GM19463 (cell line): ENCODE measurements around the gene VEGFB.

ENCODE experiments used
- ATAC-seq: cut with Tn5 transposase; IDR thresholded peaks from one replicate; pipeline ENCODE4 v1.9.1; 2021; ENCODE audit warnings: mild to moderate bottlenecking, moderate library complexity; ENCODE audit not compliant: unreplicated experiment

The VEGFB gene

GRCh38 chr11:64233913-64234586 is at the start of gene VEGFB:
Gene VEGFB (plus strand): TSS chr11:64234584. CDS start chr11:64234834, 250 bp downstream.
- ATAC-seq, result peak; percentile 48

GRCh38 chr11:64185175-64185692 is 49.1 kb upstream of the VEGFB start:
- ATAC-seq, result peak; percentile 10

- ATAC-seq, result peak; percentile 80
These were observed 48.5 kb upstream of the VEGFB start, which contains the start of gene STIP1 for GRCh38 chr11:64185693-64186491. Gene STIP1 (plus strand): TSS chr11:64186171. CDS start chr11:64186262, 91 bp downstream.

- no peak for ATAC-seq
These were observed 47.8 kb upstream of the VEGFB start for GRCh38 chr11:64186492-64187165.

GRCh38 chr11:64192434-64192833 is 42.0 kb upstream of the VEGFB start:
- no peak for ATAC-seq

GRCh38 chr11:64196626-64197025 is 37.8 kb upstream of the VEGFB start:
- no peak for ATAC-seq

GRCh38 chr11:64198511-64198910 is 35.9 kb upstream of the VEGFB start:
- no peak for ATAC-seq

- no peak for ATAC-seq
These were observed 32.8 kb upstream of the VEGFB start for GRCh38 chr11:64201543-64201942.

GRCh38 chr11:64202992-64203391 is 31.4 kb upstream of the VEGFB start:
- ATAC-seq, result no peak

- no peak for ATAC-seq
These were observed 30.8 kb upstream of the VEGFB start for GRCh38 chr11:64203421-64204079.

- ATAC-seq, result no peak
These were observed 30.3 kb upstream of the VEGFB start for GRCh38 chr11:64204080-64204440.

GRCh38 chr11:64204464-64204989 is 29.9 kb upstream of the VEGFB start:
- ATAC-seq, result no peak

- peak; percentile 48 for ATAC-seq
These were observed 27.7 kb upstream of the VEGFB start, which contains the start of gene FERMT3 for GRCh38 chr11:64206457-64207255. Gene FERMT3 (plus strand): TSS chr11:64206721. CDS start chr11:64207365, 644 bp downstream.

GRCh38 chr11:64207256-64208085 is 26.9 kb upstream of the VEGFB start:
- ATAC-seq, result peak; percentile 64

- no peak for ATAC-seq
These were observed 26.1 kb upstream of the VEGFB start for GRCh38 chr11:64208086-64208795.

- ATAC-seq, result no peak
These were observed 25.4 kb upstream of the VEGFB start for GRCh38 chr11:64208796-64209562.

- no peak for ATAC-seq
These were observed 24.9 kb upstream of the VEGFB start for GRCh38 chr11:64209563-64209843.
